H1 (cell line): ENCODE results near the gene PASK. TPM values are rescaled to one million over a fixed set of nuclear protein-coding genes. Genes with fewer than 3 reads are reported as not detected.

Experiments
- CTCF ChIA-PET: fragments of 300-600 bp; sonication (Branson Sonifier 250); formaldehyde crosslinking; loops from one replicate; lab custom pipeline; 2021; ENCODE audit not compliant: partially characterized antibody; lab: Charles Lee
- POLR2A ChIA-PET: fragments of 300-600 bp; sonication (Branson Sonifier 250); formaldehyde crosslinking; loops from one replicate; lab custom pipeline; 2021; ENCODE audit warnings: inconsistent platforms; ENCODE audit not compliant: partially characterized antibody; lab: Charles Lee
- DNase-seq, 2 experiments: peaks; one replicate each; pipeline versions ENCODE4 v3.0.0 to v3.0.0-alpha.2; 2010 to 2022; ENCODE audit warnings: low spot score in 2 of 2, low read depth in 1 of 2, mixed read lengths in 1 of 2
- FAIRE-seq: peaks from 2 replicates; lab custom pipeline; 2011; peaks lifted over from hg19 to GRCh38; lab: Jason Lieb, UNC
- H2AFZ ChIP-seq: 2 replicates; pipeline ENCODE4 v1.8.1; 2012; ENCODE audit warnings: low read length, inconsistent platforms
- H2AK5ac ChIP-seq: 2 replicates; pipeline ENCODE4 v1.6.1; 2013; ENCODE audit warnings: low read depth, low read length
- H2BK120ac ChIP-seq: replicated peaks from 2 replicates; pipeline ENCODE3; 2013; ENCODE audit warnings: low read depth, low read length, inconsistent platforms
- H2BK12ac ChIP-seq: 2 replicates; pipeline ENCODE4 v1.6.1; 2013; ENCODE audit warnings: low read depth, low read length
- H2BK15ac ChIP-seq: 2 replicates; pipeline ENCODE4 v1.6.1; 2013; ENCODE audit warnings: low read length
- H2BK20ac ChIP-seq: 2 replicates; pipeline ENCODE4 v1.6.1; 2013; ENCODE audit warnings: low read length
- H2BK5ac ChIP-seq: 2 replicates; pipeline ENCODE4 v1.6.1; 2013; ENCODE audit warnings: low read depth, low read length
- H3K14ac ChIP-seq: 2 replicates; pipeline ENCODE4 v1.6.1; 2013; ENCODE audit warnings: inconsistent platforms; ENCODE audit not compliant: insufficient read length
- H3K18ac ChIP-seq: 2 replicates; pipeline ENCODE4 v1.6.1; 2013; ENCODE audit warnings: low read length; ENCODE audit errors: extremely low read depth
- H3K23ac ChIP-seq: 2 replicates; pipeline ENCODE4 v1.6.1; 2013; ENCODE audit warnings: inconsistent platforms; ENCODE audit not compliant: insufficient read length
- H3K23me2 ChIP-seq: 2 replicates; pipeline ENCODE4 v1.6.1; 2013; ENCODE audit warnings: low read depth, low read length
- H3K27ac ChIP-seq: 2 replicates; pipeline ENCODE4 v1.6.1; 2011; ENCODE audit warnings: low read depth, low read length, inconsistent platforms
- H3K27me3 ChIP-seq, 4 experiments: replicated peaks in 1 of 4; 1 replicate in 1 of 4; 2 replicates in 3 of 4; pipeline versions ENCODE4 v1.6.1 to v1.8.1; 2011 to 2013; ENCODE audit warnings: low read length in 3 of 4, mild to moderate bottlenecking in 3 of 4, inconsistent platforms in 2 of 4, mixed read lengths in 2 of 4, moderate library complexity in 1 of 4; ENCODE audit not compliant: control insufficient read depth in 3 of 4, insufficient read depth in 3 of 4; ENCODE audit errors: extremely low read depth in 1 of 4
- H3K36me3 ChIP-seq, 4 experiments: 2 replicates each; pipeline versions ENCODE4 v1.6.1 to v1.8.1; 2011 to 2013; ENCODE audit warnings: mild to moderate bottlenecking in 4 of 4, low read length in 3 of 4, moderate library complexity in 2 of 4, control low read depth in 1 of 4, inconsistent platforms in 1 of 4; ENCODE audit not compliant: insufficient read depth in 4 of 4, control insufficient read depth in 2 of 4
- H3K4ac ChIP-seq: replicated peaks from 2 replicates; pipeline ENCODE3; 2013; ENCODE audit warnings: low read length, low read depth, mixed read lengths, inconsistent platforms; ENCODE audit not compliant: insufficient read length
- H3K4me1 ChIP-seq, 4 experiments: replicated peaks in 1 of 4; 1 replicate in 1 of 4; 2 replicates in 3 of 4; pipeline versions ENCODE4 v1.6.1 to v1.8.1; 2011 to 2013; ENCODE audit warnings: low read length in 3 of 4, inconsistent platforms in 2 of 4, mixed read lengths in 1 of 4; ENCODE audit not compliant: insufficient read depth in 4 of 4, control insufficient read depth in 3 of 4
- H3K4me2 ChIP-seq, 2 experiments: 2 replicates each; pipeline versions ENCODE4 v1.6.1 to v1.8.1; 2011 to 2013; ENCODE audit warnings: low read depth in 2 of 2, low read length in 2 of 2, control low read depth in 1 of 2, inconsistent platforms in 1 of 2, mild to moderate bottlenecking in 1 of 2; ENCODE audit not compliant: insufficient read depth in 1 of 2
- H3K4me3 ChIP-seq, 4 experiments: fragments of 200-600, 300-600 bp in 1 of 4; sonication (generic), shearing (Covaris generic), sonication (Bioruptor Twin) in 1 of 4; 2 replicates each; pipeline versions ENCODE4 v1.5.1 to v1.8.1; 2011 to 2016; ENCODE audit warnings: low read length in 4 of 4, low read depth in 3 of 4, control low read depth in 2 of 4, inconsistent platforms in 2 of 4, mild to moderate bottlenecking in 2 of 4, mixed read lengths in 1 of 4, moderate library complexity in 1 of 4; ENCODE audit not compliant: insufficient read depth in 2 of 4; ENCODE audit errors: extremely low read depth in 1 of 4
- H3K56ac ChIP-seq: replicated peaks from 2 replicates; pipeline ENCODE3; 2013; ENCODE audit warnings: low read depth, mild to moderate bottlenecking, mixed read lengths, low read length, inconsistent platforms; ENCODE audit not compliant: insufficient read length
- H3K79me1 ChIP-seq: 2 replicates; pipeline ENCODE4 v1.6.1; 2013; ENCODE audit warnings: low read depth, low read length, control low read depth
- H3K79me2 ChIP-seq, 2 experiments: 2 replicates each; pipeline versions ENCODE4 v1.6.1 to v1.8.1; 2012 to 2013; ENCODE audit warnings: low read length in 2 of 2, mild to moderate bottlenecking in 2 of 2, inconsistent platforms in 1 of 2; ENCODE audit not compliant: insufficient read depth in 2 of 2, control insufficient read depth in 1 of 2
- H3K9ac ChIP-seq, 4 experiments: replicated peaks in 1 of 4; 1 replicate in 1 of 4; 2 replicates in 3 of 4; pipeline versions ENCODE4 v1.6.1 to v1.8.1; 2011 to 2013; ENCODE audit warnings: low read depth in 3 of 4, low read length in 3 of 4, control low read depth in 2 of 4, mild to moderate bottlenecking in 2 of 4, moderate library complexity in 2 of 4, inconsistent platforms in 1 of 4; ENCODE audit errors: extremely low read depth in 1 of 4
- H3K9me3 ChIP-seq, 2 experiments: 2 replicates each; pipeline versions ENCODE4 v1.6.1 to v1.8.1; 2012 to 2013; ENCODE audit warnings: mild to moderate bottlenecking in 2 of 2, moderate library complexity in 2 of 2, control low read depth in 1 of 2, inconsistent platforms in 1 of 2, low read depth in 1 of 2, low read length in 1 of 2, mixed read lengths in 1 of 2; ENCODE audit not compliant: insufficient read depth in 2 of 2
- H4K20me1 ChIP-seq, 2 experiments: replicated peaks in 1 of 2; 2 replicates each; pipeline versions ENCODE3 to v1.8.1; 2011 to 2013; ENCODE audit warnings: inconsistent platforms in 2 of 2, low read length in 2 of 2, mild to moderate bottlenecking in 1 of 2; ENCODE audit not compliant: insufficient read depth in 2 of 2, control insufficient read depth in 1 of 2
- H4K5ac ChIP-seq: 2 replicates; pipeline ENCODE4 v1.6.1; 2013; ENCODE audit warnings: low read length, low read depth, mixed read lengths, inconsistent platforms; ENCODE audit not compliant: insufficient read length
- H4K8ac ChIP-seq: 2 replicates; pipeline ENCODE4 v1.8.0; 2013; ENCODE audit warnings: mild to moderate bottlenecking, moderate library complexity, low read length, inconsistent platforms; ENCODE audit not compliant: insufficient read depth; ENCODE audit errors: extremely low read depth
- H4K91ac ChIP-seq: replicated peaks from 2 replicates; pipeline ENCODE3; 2013; ENCODE audit warnings: low read length, mixed read lengths, inconsistent platforms; ENCODE audit not compliant: insufficient read length
- CHD1 ChIP-seq: IDR thresholded peaks from 2 replicates; pipeline ENCODE4 v1.6.1; 2012; ENCODE audit warnings: low read depth, low read length, improper control_type of control experiment
- TBP ChIP-seq: IDR thresholded peaks from 2 replicates; pipeline ENCODE4 v1.6.1; 2011; ENCODE audit warnings: low read depth, low read length, improper control_type of control experiment
- WGBS, 2 experiments: shearing (Covaris generic) in 1 of 2; methylation state at CpG; one replicate each; pipeline versions ENCODE4 v1.1.6 to v1.1.7; 2013 to 2015; ENCODE audit warnings: low lambda C conversion rate in 2 of 2, mixed read lengths in 2 of 2, inconsistent platforms in 1 of 2, low coverage in 1 of 2, missing lambda C conversion rate in 1 of 2; ENCODE audit not compliant: insufficient replicate concordance in 2 of 2, insufficient coverage in 1 of 2, insufficient read length in 1 of 2; ENCODE audit errors: extremely low coverage in 1 of 2, missing lambda C conversion rate in 1 of 2; 5-methylcytosine and 5-hydroxymethylcytosine counted together
- polyA plus RNA-seq, 7 experiments: library from polyadenylated mRNA; depleted of rRNA in 3 of 7; stranded (reverse) in 5 of 7; unstranded in 2 of 7; fragments of >200 nt in 5 of 7; fragments of 200-250 nt in 2 of 7; gene quantifications; 1 replicate in 5 of 7; 2 replicates in 1 of 7; 4 replicates in 1 of 7; pipeline versions ENCODE4 v1.2.1 to v1.2.3, GENCODE V29; 2011 to 2013; ENCODE audit warnings: missing spikeins in 2 of 7, mixed read lengths in 2 of 7
- total RNA-seq: library from RNA; stranded (reverse); fragmentation: NEBNext Ultra II Directional; extraction: Animal tissue kit (Norgen Biotek cat#: 25700); gene quantifications from 2 replicates; pipeline ENCODE4 v1.2.1, GENCODE V29; 2021
- TF ChIP-seq, protein P1 (sequence below): IDR thresholded peaks from 2 replicates; pipeline ENCODE4 v1.6.1; 2012; ENCODE audit warnings: inconsistent platforms

The PASK gene
- total and polyA plus RNA-seq, 2 of the 8 experiments (the other 6 are each of a cell fraction or from before 2014, with no cell fraction given) = 20.5 to 66.1 TPM

DNA sequence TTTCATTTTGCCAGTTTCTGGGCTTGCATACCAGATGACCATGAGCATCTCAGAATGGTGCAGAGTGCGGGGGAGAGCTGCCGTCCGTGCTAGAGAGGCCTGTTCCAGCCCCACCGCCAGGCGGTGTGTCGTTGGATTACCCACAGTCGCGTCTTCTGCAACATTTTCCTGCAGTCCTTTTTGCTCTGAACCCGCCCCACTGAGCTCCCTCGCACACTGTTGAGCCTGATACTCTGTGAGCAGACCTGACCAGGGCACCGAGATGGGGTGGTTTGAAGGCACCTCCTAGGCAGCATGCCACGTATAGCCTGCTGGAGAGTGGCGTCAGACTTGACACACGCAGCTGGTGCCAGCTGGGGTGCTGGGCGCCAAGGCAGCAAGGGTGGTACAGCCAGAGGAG lies 19.1 kb upstream of the PASK start:
- Histone ChIP-seq H3K79me2 (no peaks in the 10 kb centered on the region), H2BK120ac (no peak overlapping the region), H3K36me3 (peaks cover 0 to 41% (median 16%) of the 10 kb centered on the region in 4 experiments; a peak in 5 of 8 replicates), H3K9ac (no peak overlapping the region), H3K23me2 (no peaks in the 10 kb centered on the region), H2AFZ (no peak overlapping the region), H3K4ac (no peak overlapping the region), H3K23ac (no peak overlapping the region), H4K5ac (no peak overlapping the region), H2AK5ac (no peak overlapping the region), H3K18ac (no peak overlapping the region), H3K4me1 (no peaks in the 10 kb centered on the region), H3K4me2 (no peak overlapping the region), H4K20me1 (peaks cover 0 to 4% of the 10 kb centered on the region in 2 experiments), H2BK20ac (no peak overlapping the region), H2BK15ac (no peak overlapping the region), H2BK5ac (no peak overlapping the region), H4K8ac (no peak overlapping the region), H4K91ac (no peak overlapping the region), H2BK12ac (no peak overlapping the region), H3K56ac (no peak overlapping the region), H3K79me1 (no peaks in the 10 kb centered on the region), H3K9me3 (peaks cover 4 to 10% of the 10 kb centered on the region in 2 experiments; a peak in 2 of 4 replicates), H3K27me3 (no peaks in the 10 kb centered on the region), H3K14ac (no peak overlapping the region), H3K4me3 (no peak overlapping the region), H3K27ac (no peak overlapping the region)
- DNase-seq = no peak
- CTCF ChIA-PET = interaction anchor here (0.7 to 0.8 kb wide), 2 partner anchors 17 to 50 kb away, joined by 3 read pairs; no protein-coding TSS in a partner anchor
- no peak for FAIRE-seq
- WGBS, 2 experiments = 93% methylated on average over 15 of the region's 15 CpGs; no CpG with 5 or more reads in 1 of the 2 experiments
- POLR2A ChIA-PET = interaction anchor here (1.2 kb wide), 1 partner anchor 9 kb away, joined by 5 read pairs; no protein-coding TSS in a partner anchor
- TF ChIP-seq CHD1 (no peak), TBP (no peak)
- TF ChIP-seq, protein P1, sequence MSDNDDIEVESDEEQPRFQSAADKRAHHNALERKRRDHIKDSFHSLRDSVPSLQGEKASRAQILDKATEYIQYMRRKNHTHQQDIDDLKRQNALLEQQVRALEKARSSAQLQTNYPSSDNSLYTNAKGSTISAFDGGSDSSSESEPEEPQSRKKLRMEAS = no peak
